GM19397 (cell line): ENCODE data around the gene TXNIP.

ENCODE experiments used
- ATAC-seq: cut with Tn5 transposase; IDR thresholded peaks from one replicate; pipeline ENCODE4 v1.9.1; 2021; ENCODE audit warnings: mild to moderate bottlenecking, moderate library complexity; ENCODE audit not compliant: unreplicated experiment

The TXNIP gene

GRCh38 chr1:145986551-145986950, 9.8 kb downstream of the TXNIP start:
- no peak for ATAC-seq

GRCh38 chr1:145985502-145986439, 10.6 kb downstream of the TXNIP start:
- no peak for ATAC-seq

DNA sequence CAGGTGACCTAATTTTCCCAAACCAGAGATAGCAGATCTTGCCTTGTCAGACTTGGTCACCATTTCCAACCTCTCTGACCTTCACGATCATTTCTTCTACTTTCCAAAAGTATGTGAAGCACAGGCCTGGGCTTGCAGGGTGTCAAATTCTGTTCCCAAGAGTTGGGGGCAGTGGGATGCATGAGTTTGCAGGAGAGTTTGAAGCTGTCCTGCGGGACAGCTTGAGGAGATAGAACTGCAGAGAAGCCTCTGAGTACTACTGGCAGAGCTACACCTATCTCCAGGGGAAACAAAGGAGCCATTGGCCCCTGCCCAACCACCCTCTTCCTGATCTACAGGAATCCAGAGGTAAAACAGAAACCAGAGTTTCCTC, 11.3 kb downstream of the TXNIP start:
- ATAC-seq = no peak

GRCh38 chr1:145983960-145984830, 12.2 kb downstream of the TXNIP start:
- no peak for ATAC-seq

- no peak for ATAC-seq
Measured at GRCh38 chr1:145983206-145983675, 13.1 kb downstream of the TXNIP start.

- ATAC-seq = no peak
Measured at GRCh38 chr1:145982010-145982723, 14.2 kb downstream of the TXNIP start.

DNA sequence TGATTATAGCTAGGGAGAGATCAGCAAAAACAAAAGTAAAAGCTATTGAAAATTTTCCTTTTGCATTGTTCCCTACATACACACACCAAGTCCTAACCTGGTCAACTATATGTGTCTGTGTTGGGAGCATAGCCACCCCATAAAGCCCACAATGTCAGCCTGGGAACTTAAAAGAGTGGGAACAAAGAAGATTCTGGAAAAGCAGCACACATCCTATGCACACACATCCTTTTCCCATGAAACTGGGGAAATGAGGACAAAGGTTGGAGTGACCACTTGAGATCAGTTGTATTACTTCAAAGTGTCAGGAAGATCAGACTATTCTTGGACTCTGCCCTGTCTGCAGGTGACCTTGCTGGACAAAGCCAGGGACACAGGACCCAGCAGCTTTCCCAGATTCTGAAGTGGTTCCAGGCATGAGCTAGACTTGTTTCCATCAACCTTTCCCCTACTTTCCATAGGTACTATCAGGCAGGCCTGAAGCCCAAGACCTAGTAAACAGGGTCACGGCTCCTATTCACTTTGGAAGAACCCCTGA, 15.9 kb downstream of the TXNIP start:
- ATAC-seq = no peak

GRCh38 chr1:145979746-145980456, 16.5 kb downstream of the TXNIP start:
- no peak for ATAC-seq

DNA sequence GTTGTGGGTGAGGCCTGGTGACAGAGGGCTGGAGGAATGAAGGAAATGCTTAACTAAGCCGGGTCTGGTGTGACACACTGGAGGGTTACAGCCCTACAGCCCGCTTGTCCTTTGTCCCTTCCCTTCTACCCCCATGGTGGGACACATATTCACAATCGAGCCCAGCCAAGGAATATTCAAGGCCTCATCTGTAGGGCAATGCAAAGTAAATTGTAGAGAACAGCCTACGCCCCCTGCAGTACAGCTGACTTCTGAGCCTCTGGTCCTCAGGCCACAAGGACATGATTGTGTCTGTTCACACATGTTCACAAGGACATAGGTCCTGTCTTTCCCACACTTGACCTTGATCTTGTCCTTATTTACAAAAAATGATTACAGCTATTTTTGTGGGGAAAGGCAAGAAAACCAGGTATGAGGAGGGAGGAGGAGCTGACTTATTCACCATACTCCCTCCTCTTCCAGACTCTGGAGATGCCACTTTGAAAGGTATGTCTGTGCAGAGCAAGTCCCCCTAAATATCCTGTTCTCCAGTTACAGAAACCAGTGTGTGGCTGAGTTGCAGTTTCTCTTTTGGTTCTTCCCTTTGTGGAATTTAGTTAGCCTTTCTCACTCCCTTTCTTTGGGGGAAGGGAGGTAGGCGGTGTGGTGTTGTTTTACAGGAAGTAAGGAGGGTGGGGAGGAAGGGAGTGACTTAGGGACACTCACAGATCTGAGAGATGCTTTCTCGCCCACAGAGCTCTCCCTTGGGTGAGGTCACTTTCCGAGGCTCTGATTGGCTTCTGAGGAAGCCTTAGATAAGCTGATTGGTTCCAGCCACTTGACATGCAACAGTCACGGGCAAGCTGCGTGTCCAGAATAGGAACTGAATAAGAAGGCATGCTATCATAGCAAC, 17.3 kb downstream of the TXNIP start:
- peak; percentile 87 for ATAC-seq

DNA sequence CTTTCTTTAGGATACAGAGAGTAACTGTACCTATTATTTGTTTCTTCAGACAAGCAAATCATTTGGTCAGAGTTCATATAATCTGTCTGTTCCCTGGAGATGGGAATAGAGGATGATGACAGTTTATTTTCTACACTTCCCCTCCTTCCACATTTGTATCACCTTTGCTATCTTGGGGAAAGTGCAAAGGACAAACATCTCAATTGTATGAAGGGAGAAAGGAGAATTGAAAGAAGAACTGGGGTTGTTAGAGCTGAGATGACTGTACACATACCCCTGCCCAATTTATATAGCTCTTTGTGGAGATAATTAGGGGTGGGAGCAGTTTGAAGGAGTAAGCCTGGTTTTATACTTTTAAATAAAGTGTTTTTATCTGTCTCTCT, 17.9 kb downstream of the TXNIP start:
- no peak for ATAC-seq

DNA sequence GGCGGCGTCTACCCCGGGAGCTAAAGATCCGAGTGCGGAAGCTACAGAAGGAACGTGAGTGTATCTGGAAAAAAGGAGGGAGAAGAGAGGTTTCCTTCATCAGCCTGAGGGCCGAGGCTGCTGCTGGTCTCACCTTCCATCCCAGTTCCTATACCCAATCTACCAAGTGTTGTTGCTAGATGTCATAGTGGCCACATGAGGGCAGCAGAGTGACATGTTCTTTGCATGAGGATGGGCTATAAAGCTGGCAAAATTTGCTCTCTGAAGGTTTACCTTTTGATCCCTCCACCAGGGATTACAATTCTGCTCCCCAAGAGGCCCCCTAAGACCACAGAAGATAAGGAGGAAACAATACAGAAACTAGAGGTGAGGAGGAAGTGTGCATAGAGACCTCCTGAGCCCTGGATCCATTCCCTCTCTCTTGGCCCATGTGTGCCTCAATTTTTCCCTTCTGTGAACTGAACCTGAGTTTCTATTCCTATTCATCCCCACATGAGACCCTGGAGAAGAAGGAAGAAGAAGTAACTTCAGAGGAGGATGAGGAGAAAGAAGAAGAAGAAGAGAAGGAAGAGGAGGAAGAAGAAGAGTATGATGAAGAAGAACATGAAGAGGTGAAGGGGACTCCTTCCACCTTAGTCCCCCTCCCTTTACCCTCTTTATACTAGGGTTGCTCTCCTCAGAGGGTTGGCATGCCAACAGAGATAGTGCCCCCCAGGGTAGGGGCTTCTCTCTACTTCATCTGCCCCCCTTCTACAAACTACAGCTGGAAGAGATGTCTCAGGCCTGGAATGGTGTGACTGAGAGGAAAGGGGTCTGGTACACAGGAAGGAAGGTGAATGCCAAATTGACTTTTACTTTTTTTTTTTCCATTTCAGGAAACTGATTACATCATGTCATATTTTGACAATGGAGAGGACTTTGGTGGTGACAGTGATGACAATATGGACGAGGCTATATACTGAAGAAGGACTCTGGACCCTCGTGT, 18.6 kb downstream of the TXNIP start:
- no peak for ATAC-seq

DNA sequence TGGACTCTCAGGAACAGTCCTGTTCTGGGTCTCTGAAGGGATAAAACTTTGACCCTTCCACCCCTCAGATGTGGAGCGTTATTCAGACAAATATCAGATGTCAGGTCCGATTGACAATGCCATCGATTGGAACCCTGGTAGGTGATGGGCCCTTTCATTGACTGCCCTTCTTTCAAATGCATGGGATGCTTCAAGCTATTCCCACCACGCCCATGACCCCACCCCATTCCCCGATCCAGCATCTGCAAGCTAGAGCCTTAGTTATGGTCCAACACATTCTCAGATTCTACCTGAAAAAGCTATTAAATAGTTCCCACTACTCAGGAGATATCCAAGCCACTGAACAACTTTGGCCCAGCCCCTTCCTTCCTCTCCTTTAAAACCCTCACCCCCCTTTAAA, 19.4 kb downstream of the TXNIP start:
- ATAC-seq = no peak

GRCh38 chr1:145975216-145975615, 21.2 kb downstream of the TXNIP start:
- no peak for ATAC-seq

DNA sequence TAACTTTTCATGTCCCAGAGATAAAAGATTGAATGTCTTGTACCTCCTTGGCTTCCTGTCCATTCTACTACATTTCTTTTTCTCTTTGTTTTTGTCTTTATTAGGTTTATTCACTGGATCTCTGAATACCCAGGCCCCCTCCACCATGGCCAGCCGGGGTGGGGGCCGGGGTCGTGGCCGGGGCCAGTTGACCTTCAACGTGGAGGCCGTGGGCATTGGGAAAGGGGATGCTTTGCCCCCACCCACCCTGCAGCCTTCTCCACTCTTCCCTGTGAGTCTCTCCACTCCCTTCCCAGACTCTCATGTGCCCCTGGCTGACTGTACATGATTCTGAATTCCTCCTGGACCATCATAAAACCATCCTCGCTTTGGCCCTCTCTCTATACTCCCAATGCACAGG, 21.7 kb downstream of the TXNIP start:
- ATAC-seq = no peak

- no peak for ATAC-seq
Measured at GRCh38 chr1:145972580-145972979, 23.8 kb downstream of the TXNIP start.

DNA sequence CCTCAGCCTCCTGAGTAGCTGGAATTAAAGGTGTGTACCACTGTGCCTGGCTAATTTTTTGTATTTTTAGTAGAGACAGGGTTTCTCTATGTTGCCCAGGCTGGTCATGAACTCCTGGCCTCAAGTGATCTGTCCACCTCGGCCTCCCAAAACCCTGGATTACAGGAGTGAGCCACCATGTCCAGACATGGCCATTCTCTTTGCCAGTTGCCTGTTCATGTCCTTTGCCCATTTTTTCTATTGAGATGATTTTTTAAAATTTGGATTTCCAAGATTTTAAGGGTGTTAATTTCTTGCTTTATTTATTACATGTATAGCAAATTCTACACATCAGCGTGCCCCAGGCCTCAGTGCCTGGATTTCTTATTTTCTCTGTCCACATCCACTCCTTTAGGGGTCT, 29.1 kb downstream of the TXNIP start:
- ATAC-seq = no peak

DNA sequence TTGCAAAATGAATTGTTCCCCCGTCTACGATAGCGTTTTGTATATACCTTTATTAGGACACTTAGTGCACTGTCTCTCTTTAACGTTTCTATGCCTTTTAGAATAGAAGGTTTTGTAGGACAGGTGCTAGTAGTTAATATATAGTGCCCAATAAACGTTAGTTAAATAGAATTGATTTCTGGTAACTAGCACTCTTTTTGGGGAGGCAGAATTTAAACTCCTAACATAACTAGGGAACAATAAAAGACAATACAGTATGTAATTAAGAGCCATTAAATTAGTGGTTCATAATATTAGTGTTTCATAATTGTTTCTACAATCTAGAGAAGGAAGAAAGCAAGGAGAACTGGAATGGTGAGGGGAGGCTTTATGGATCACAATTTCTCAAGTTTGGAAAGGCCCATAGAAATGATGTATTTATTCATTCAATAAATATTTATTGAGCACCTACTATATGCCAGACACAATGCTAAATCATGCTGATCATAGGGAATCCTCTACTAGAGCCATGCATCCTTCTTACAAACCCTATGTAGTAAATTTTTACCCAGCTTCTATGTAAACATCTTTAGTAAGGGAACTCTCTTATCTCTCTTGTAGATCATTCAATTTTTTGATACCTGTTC, 31.1 kb downstream of the TXNIP start:
- no peak for ATAC-seq
